Measurements from ENCODE around the gene TLE6. TPM values are rescaled to one million over a fixed set of nuclear protein-coding genes. Genes with fewer than 3 reads are reported as not detected.

Gene TLE6
- 3.1 to 6.5 TPM (median 5.1 TPM) in 5 replicates for total RNA-seq (2022; extraction: Qiagen RNA extraction; ENCODE audit: low read depth)

DNA sequence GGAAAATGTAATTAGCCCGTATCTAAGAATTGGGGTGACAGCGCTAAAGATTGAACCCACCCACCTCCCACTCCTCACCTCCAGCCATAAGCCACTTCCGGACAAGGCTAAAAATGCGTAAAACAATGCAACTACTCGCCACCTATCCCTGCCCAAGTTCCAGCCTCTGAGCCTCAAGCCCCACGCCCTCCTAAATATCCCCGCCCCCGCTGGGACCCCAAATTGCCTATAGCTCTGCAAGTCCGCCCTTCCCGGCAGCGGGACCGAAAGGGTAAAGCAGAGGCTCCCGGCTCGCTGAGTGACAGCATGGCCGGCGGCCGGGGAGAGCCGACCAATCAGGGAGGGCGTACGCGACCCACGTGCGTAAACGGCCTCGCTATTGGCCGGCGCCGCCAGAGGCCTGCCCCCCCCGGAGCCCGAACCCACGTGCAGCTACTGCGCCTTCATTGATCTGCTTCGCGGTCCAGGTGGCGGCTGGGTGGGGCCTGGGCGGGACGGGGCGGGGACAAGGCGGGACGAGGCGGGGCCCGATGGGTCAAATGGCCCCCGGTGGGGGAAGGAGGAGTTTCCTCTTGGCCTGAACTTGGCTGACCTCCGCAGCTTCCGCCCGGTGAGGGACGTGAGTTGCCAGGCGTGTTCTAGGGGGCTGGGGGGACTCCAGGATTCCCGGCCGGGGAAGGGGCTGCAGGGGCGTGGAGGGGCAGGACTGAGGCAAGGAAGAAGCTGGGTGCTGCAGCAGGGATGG lies at the start of gene TLE6:
Gene TLE6, plus strand, starts transcription at position 564 of the 745 bp plus-strand sequence. CDS start 670 bp downstream, outside the sequence.

GRCh38 chr19:2944775-2945574 lies 32.4 kb upstream of the TLE6 start, which contains the start of gene ZNF77:
Gene ZNF77, minus strand, starts transcription at chr19:2944971. Its CDS starts 131 bp downstream, at chr19:2944840.

GRCh38 chr19:3029065-3029923 lies 51.9 kb downstream of the TLE6 start, which contains the start of gene TLE2:
Gene TLE2, minus strand, starts transcription at chr19:3029280. Its CDS starts 376 bp downstream, at chr19:3028904.

Other genes with a start within 250 kb of the TLE6 start
- 24.8 to 30.9 TPM (median 28.5 TPM) in 5 replicates for gene SLC39A3, start 237.5 kb upstream of the TLE6 start, total RNA-seq (2022; extraction: Qiagen RNA extraction; ENCODE audit: low read depth)
- gene SGTA, start 194.3 kb upstream of the TLE6 start, total RNA-seq (2022; extraction: Qiagen RNA extraction; ENCODE audit: low read depth): 59.2 to 84.2 TPM (median 75.9 TPM) in 5 replicates
- gene THOP1, start 192.1 kb upstream of the TLE6 start, total RNA-seq (2022; extraction: Qiagen RNA extraction; ENCODE audit: low read depth): 80.4 to 111 TPM (median 99.5 TPM) in 5 replicates
- 0.86 to 1.5 TPM (median 0.93 TPM) in 5 replicates for gene ZNF554, start 157.7 kb upstream of the TLE6 start, total RNA-seq (2022; extraction: Qiagen RNA extraction; ENCODE audit: low read depth)
- gene ZNF555, start 136.1 kb upstream of the TLE6 start, total RNA-seq (2022; extraction: Qiagen RNA extraction; ENCODE audit: low read depth): 2.2 to 2.9 TPM (median 2.7 TPM) in 5 replicates
- gene ZNF556, start 110.2 kb upstream of the TLE6 start, total RNA-seq (2022; extraction: Qiagen RNA extraction; ENCODE audit: low read depth): 0.01 to 0.05 TPM in 2 of 5 replicates, not detected in the others
- 1.9 to 3.2 TPM (median 2.0 TPM) in 5 replicates for gene ZNF57, start 76.6 kb upstream of the TLE6 start, total RNA-seq (2022; extraction: Qiagen RNA extraction; ENCODE audit: low read depth)
- 1.3 to 2.1 TPM (median 1.4 TPM) in 5 replicates for gene ZNF77, start 32.6 kb upstream of the TLE6 start, total RNA-seq (2022; extraction: Qiagen RNA extraction; ENCODE audit: low read depth)
- gene TLE2, start 51.7 kb downstream of the TLE6 start, total RNA-seq (2022; extraction: Qiagen RNA extraction; ENCODE audit: low read depth): 2.3 to 4.4 TPM (median 3.1 TPM) in 5 replicates
- 167 to 247 TPM (median 239 TPM) in 5 replicates for gene TLE5, start 84.9 kb downstream of the TLE6 start, total RNA-seq (2022; extraction: Qiagen RNA extraction; ENCODE audit: low read depth)
- gene GNA11, start 116.8 kb downstream of the TLE6 start, total RNA-seq (2022; extraction: Qiagen RNA extraction; ENCODE audit: low read depth): 31.4 to 36.9 TPM (median 32.9 TPM) in 5 replicates
- 0.05 to 0.17 TPM (median 0.12 TPM) in 3 of 5 replicates, not detected in the others for gene GNA15, start 158.5 kb downstream of the TLE6 start, total RNA-seq (2022; extraction: Qiagen RNA extraction; ENCODE audit: low read depth)
- gene S1PR4, start 201.2 kb downstream of the TLE6 start, total RNA-seq (2022; extraction: Qiagen RNA extraction; ENCODE audit: low read depth): 0.08 to 0.16 TPM (median 0.11 TPM) in 4 of 5 replicates, not detected in the other
- 63.8 to 90.3 TPM (median 84.9 TPM) in 5 replicates for gene NCLN, start 208.4 kb downstream of the TLE6 start, total RNA-seq (2022; extraction: Qiagen RNA extraction; ENCODE audit: low read depth)
- gene CELF5, start 247.1 kb downstream of the TLE6 start, total RNA-seq (2022; extraction: Qiagen RNA extraction; ENCODE audit: low read depth): 0.26 to 0.53 TPM (median 0.36 TPM) in 5 replicates

Measured in A549 treated with CpdA at 1 μM for 4 hours (cell line).